Prostate gland (tissue), 2 donors: ENCODE measurements around the gene LIPH.

Experiments used
- CTCF ChIP-seq, 4 experiments: fragments of 200-600 bp in 2 of 4; fragments of 450-650 bp in 2 of 4; sonication (generic) in 2 of 4; IDR thresholded peaks; 1 replicate in 3 of 4; 2 replicates in 1 of 4; pipeline ENCODE4 v1.5.1; 2016 to 2019; ENCODE audit warnings: antibody characterized with exemption in 4 of 4, mild to moderate bottlenecking in 2 of 4, moderate library complexity in 2 of 4
- POLR2A ChIP-seq: fragments of 450-650 bp; IDR thresholded peaks from one replicate; pipeline ENCODE4 v1.6.1; 2016; ENCODE audit warnings: antibody characterized with exemption, mild to moderate bottlenecking
- POLR2AphosphoS5 ChIP-seq: sonication (generic); formaldehyde crosslinking; IDR thresholded peaks from one replicate; pipeline ENCODE4 v1.6.1; 2017; ENCODE audit warnings: antibody characterized with exemption

GRCh38 chr3:185486394-185486793 is 66.0 kb downstream of the LIPH start:
- TF ChIP-seq CTCF (IDR thresholded peaks at IDR 0.05) = no peak
- TF ChIP-seq POLR2AphosphoS5 = no peak
- no peak for TF ChIP-seq POLR2A
